Measurements from ENCODE around the gene RNF112. TPM values are rescaled to one million over a fixed set of nuclear protein-coding genes. Genes with fewer than 3 reads are reported as not detected.

Gene RNF112
- total RNA-seq, 1 experiment from 2014 or later = 0.18 TPM

- Histone ChIP-seq H3K9me3 (ENCODE audit: low read length) (no peaks in the 10 kb centered on the region), H3K4me3 (ENCODE audit: low read length) (no peak overlapping the region), H3K27me3 (ENCODE audit: low read length) (no peaks in the 10 kb centered on the region), H3K9me2 (replicated peaks; ENCODE audit: low read length) (no peaks in the 10 kb centered on the region), H3K4me2 (ENCODE audit: low read length) (no peak overlapping the region), H4K20me1 (ENCODE audit: low read length) (no peaks in the 10 kb centered on the region), H3K27ac (ENCODE audit: low read length) (no peak overlapping the region), H3K4me1 (ENCODE audit: insufficient read depth, low read length) (peaks cover 13% of the 10 kb centered on the region; the same call in 1 of the 2 replicates), H3K79me2 (ENCODE audit: low read length) (no peaks in the 10 kb centered on the region), H3F3A (ENCODE audit: low read length, unreplicated experiment) (no peaks in the 10 kb centered on the region), H3K36me3 (ENCODE audit: low read depth, low read length) (peaks cover 4% of the 10 kb centered on the region; the same call in 1 of the 2 replicates), H3K9ac (ENCODE audit: low read length) (no peak overlapping the region), H2AFZ (ENCODE audit: low read length) (no peak overlapping the region)
- no peak for ATAC-seq
- ChIA-PET CTCF (no interaction called here), POLR2A (ENCODE audit: unreplicated experiment) (no interaction called here)
- BruUV-seq (replicated peaks) = no TSS peak
- intact Hi-C loops (cut with micrococcal nuclease) = no loop called here
- TF ChIP-seq, protein P1, sequence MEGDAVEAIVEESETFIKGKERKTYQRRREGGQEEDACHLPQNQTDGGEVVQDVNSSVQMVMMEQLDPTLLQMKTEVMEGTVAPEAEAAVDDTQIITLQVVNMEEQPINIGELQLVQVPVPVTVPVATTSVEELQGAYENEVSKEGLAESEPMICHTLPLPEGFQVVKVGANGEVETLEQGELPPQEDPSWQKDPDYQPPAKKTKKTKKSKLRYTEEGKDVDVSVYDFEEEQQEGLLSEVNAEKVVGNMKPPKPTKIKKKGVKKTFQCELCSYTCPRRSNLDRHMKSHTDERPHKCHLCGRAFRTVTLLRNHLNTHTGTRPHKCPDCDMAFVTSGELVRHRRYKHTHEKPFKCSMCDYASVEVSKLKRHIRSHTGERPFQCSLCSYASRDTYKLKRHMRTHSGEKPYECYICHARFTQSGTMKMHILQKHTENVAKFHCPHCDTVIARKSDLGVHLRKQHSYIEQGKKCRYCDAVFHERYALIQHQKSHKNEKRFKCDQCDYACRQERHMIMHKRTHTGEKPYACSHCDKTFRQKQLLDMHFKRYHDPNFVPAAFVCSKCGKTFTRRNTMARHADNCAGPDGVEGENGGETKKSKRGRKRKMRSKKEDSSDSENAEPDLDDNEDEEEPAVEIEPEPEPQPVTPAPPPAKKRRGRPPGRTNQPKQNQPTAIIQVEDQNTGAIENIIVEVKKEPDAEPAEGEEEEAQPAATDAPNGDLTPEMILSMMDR (conservative IDR thresholded peaks at IDR 0.05; ENCODE audit: low read depth, low read length) = no peak
- no peak for TF ChIP-seq EZH2phosphoT487 (IDR thresholded peaks at IDR 0.05; ENCODE audit: borderline replicate concordance, low read length)
- no peak for TF ChIP-seq EZH2 (IDR thresholded peaks at IDR 0.05; ENCODE audit: low read length, unreplicated experiment)
- DNase-seq = peak; percentile 39
Observed at GRCh38 chr17:19387921-19388521, 23.0 kb upstream of the RNF112 start.

- Histone ChIP-seq H4K20me1 (ENCODE audit: low read length) (no peaks in the 10 kb centered on the region), H3K4me2 (ENCODE audit: low read length) (no peak overlapping the region), H3K4me1 (ENCODE audit: insufficient read depth, low read length) (peaks cover 13% of the 10 kb centered on the region; the same call in 1 of the 2 replicates), H3K9me2 (replicated peaks; ENCODE audit: low read length) (no peaks in the 10 kb centered on the region), H3K27me3 (ENCODE audit: low read length) (no peaks in the 10 kb centered on the region), H3K36me3 (ENCODE audit: low read depth, low read length) (no peaks in the 10 kb centered on the region), H3F3A (ENCODE audit: low read length, unreplicated experiment) (no peaks in the 10 kb centered on the region), H3K27ac (ENCODE audit: low read length) (no peak overlapping the region), H3K9me3 (ENCODE audit: low read length) (no peaks in the 10 kb centered on the region), H3K79me2 (ENCODE audit: low read length) (no peaks in the 10 kb centered on the region), H2AFZ (ENCODE audit: low read length) (no peak overlapping the region), H3K9ac (ENCODE audit: low read length) (no peak overlapping the region), H3K4me3 (ENCODE audit: low read length) (no peak overlapping the region)
- ATAC-seq (no peak), DNase-seq (no peak)
- ChIA-PET CTCF (no interaction called here), POLR2A (ENCODE audit: unreplicated experiment) (no interaction called here)
- no TSS peak for BruUV-seq (replicated peaks)
- TF ChIP-seq EZH2 (IDR thresholded peaks at IDR 0.05; ENCODE audit: low read length, unreplicated experiment) (no peak), EZH2phosphoT487 (IDR thresholded peaks at IDR 0.05; ENCODE audit: borderline replicate concordance, low read length) (no peak)
- TF ChIP-seq, protein P1 (conservative IDR thresholded peaks at IDR 0.05; ENCODE audit: low read depth, low read length) = no peak
- intact Hi-C loops (cut with micrococcal nuclease) = no loop called here
Observed at GRCh38 chr17:19388791-19389785, 21.9 kb upstream of the RNF112 start.
